Activated CD8-positive, alpha-beta memory T cell treated with anti-CD3 and anti-CD28 coated beads for 24 hours (primary cell): ENCODE data around the gene ULK4.

ENCODE experiments used
- DNase-seq: peaks from one replicate; pipeline ENCODE4 v3.0.0-alpha.2; 2020

Gene ULK4

DNA sequence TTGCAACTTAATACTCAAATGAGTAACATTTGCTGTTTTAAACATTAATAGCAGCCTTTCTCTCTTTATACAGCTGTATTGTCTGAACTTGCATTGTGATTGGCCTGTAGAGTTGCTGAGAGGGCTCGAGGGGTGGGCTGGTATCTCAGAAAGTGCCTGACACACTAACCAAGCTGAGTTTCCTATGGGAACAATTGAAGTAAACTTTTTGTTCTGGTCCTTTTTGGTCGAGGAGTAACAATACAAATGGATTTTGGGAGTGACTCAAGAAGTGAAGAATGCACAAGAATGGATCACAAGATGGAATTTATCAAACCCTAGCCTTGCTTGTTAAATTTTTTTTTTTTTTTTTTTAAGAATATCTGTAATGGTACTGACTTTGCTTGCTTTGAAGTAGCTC, 722.3 kb downstream of the ULK4 start:
- DNase-seq = no peak

DNA sequence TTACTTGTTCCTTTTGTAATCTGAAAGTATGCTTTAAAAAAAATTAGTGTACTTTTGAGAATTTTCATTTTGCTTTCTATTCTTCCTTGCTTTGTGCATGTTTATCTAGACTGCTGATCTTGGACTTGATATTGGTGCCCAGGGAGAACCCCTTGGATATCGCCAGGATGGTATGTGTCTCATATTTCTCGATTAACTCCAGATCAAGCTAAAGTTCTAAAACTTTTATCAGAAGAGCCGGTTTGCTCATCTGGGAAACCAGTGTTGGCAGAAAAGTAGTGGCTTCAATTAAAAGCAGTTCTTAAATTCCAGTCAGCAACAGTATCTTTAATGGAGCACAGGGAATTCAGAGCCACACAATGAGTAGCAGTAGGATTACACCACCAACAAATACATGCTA, 724.0 kb downstream of the ULK4 start:
- DNase-seq = no peak

DNA sequence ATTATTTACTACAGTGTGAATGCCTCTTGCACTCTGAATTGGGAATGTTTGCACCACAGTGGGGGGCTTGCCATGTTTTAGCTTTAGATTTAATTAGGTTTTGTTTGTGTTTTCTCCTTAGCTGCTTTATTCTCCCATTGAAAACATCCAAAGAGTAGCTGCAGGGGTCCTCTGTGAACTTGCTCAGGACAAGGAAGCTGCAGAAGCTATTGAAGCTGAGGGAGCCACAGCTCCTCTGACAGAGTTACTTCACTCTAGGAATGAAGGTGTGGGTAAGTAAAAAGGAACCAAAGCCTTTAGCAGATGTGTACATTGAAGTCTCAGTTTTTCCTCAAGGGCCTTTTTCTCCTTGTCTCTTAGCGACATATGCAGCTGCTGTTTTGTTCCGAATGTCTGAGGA, 725.7 kb downstream of the ULK4 start:
- no peak for DNase-seq

DNA sequence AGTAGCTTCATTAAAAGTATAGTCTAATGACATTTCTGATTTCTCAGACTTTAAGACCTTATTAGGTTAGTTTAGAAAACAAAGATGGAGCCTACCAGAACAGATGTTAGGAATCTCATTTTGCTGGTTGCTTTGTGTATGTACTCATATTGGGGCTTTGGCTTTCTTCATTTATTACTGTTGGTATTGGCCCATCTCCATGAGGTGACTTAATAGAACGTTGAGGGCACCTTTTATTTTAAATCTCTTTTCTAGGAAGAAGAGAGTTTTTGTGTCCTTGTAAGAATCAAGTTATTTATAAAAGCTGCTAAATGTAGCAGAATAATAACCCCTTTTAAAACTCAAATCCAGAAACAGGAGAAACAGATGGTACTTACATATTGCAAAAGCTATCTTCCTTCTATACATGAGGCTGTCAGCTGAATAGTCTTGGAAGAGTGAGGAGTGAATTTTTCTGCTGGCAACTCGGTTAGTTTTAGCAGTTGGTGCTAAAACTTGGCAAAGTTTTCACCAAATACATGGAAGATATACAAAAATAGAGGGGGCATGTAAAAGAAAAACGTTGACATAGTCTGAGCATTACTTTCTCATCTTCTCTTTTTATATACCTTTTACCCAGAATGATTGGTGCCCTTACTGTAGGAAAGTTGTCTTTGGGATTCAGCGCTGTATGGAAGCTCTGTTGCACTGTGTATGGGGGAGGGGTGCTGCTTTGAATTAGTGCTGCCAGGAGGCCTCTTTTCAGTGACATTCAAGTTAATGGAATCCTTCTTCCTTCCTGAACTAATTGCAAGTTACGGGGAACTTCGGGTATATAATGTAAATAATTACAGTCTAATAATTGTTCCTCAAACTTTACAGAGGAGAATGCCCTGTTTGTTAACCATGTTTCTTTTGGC, 726.8 kb downstream of the ULK4 start:
- DNase-seq = no peak

DNA sequence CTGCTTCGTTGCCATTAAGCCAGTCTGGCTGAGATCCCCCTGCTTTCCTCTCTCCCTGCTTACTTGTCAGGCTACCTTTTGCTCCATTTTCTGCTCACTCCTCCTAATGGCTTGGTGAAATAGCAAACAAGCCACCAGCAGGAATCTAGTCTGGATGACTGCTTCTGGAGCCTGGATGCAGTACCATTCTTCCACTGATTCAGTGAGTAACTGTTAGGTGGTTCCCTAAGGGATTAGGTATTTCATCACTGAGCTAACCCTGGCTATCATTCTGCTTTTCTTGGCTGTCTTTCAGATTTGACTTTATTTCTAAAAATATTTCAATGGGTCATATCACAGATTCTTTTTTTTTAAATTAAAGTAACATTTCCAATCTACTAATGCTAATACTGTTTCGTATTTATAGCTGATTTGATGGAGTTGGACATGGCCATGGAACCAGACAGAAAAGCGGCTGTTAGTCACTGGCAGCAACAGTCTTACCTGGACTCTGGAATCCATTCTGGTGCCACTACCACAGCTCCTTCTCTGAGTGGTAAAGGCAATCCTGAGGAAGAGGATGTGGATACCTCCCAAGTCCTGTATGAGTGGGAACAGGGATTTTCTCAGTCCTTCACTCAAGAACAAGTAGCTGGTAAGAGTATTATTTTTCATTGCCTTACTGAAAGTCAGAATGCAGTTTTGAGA, 737.6 kb downstream of the ULK4 start:
- DNase-seq = no peak

DNA sequence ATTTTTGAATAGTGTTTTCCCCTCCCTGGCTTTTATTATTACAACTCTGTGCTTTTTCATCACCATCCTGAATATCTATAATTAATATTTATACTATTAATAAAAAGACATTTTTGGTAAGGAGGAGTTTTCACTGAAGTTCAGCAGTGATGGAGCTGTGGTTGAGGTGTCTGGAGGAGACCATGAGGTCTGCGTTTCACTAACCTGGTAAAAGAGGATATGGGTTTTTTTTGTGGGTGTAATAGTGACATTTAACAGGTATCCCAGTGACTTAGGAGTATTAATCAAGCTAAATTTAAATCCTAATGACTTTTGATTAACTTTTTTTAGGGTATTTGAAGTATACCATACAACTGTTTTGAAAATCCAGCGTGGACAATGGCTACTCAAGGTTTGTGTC, 738.2 kb downstream of the ULK4 start:
- no peak for DNase-seq

DNA sequence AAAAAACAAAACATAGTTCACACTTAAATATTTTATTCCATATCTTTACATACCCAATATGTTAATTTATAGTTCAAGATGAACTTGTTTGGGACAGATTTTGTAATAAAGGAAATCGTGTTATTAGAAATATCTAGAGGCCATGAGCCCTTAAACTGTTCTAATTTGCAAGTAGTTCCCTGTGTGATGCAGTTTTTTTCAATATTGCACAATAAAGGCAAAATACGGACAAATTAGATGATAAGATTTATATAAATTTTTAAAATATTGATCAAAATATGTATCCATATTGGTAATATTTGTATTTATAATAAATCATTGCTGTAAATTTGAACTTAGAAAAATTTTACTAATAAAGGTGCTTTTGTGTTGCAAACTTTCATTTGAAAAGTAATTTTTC, 738.8 kb downstream of the ULK4 start:
- DNase-seq = no peak

DNA sequence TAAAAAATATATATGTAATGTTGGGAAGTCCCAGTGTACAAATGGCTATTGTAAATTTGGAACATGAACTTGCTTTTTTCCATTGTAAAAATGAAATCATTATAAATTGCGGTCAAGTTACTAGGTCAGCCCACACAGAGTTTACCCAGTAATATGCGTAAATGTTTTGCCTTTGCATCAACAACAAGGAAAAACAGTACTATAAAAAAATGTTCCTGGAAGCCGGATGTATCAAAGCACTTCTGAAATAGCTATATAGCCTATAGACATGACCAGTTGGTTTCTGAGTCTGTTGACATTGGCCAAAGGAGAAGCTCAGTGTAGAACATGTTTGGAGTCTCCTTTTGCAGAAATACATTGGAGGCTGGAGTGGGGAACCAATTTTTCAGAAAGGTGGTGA, 739.4 kb downstream of the ULK4 start:
- no peak for DNase-seq

DNA sequence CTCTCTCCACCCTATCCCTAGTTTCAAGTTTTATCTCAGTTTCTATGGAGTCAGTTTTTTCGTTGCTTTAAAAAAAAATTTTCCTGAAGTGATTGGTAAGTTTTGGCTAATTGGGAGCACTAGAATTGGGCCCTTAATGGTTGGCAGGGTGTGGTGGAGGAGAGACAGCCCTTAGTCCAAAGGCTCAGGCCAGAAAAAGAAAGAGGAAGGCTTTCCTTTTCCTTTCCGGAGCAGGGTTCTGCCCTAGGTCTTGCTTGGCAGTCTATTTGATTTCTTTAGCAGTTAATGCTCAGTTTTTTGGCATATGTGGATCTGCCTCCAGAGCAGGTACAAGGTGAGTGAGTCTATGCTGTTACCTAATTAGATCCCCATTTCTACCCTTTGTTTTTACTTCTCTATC, 739.9 kb downstream of the ULK4 start:
- no peak for DNase-seq

DNA sequence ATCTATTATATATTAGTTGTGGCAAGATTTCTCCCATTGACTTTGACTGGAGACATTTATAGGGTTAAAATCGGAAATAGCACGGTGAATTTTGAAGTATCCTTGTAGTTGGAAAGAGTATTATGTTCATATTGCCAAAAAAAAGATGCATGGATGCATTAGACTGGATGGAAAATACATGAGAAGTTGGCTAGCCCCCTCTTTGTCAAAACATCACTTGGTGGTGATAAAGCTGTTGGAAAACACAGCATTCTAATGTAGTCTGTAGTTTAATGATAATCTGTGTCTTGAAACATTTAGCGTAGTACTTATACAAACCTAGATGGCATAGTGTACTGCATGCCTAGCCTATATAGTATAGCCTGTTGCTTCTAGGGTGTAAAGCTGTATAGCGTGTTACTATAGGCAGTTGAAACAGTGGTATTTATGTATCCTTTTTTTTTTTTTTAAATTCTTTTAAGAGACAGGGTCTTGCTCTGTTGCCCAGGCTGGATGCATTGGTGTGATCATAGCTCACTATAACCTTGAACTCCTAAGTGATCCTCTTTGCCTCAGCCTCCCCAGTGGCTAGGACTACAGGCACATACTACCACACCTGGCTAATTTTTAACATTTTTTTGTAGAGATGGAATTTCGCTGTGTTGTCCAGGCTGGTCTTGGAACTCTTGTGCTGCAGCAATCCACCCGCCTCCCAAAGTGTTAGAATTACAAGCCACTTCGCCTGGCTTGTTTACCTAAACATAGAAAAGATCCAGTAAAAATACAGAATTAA, 740.8 kb downstream of the ULK4 start:
- DNase-seq = no peak

DNA sequence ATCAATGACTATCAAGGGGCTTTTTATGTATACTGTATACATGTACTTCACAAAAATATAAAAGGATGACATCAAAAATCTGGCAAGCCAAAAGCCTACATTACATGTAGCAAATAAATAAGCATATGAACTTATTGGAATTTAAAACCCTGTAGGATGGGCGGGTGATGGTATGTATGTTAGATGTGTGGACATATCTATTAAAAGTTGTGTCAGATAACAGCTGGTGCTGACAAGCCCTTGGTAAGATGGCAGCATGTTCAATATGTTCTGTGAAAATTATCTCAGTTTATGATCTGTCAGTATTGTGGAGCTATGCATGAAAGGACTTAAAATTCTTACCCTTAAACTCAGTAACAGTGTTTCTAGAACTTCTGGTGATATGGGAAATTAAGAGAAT, 742.5 kb downstream of the ULK4 start:
- no peak for DNase-seq

DNA sequence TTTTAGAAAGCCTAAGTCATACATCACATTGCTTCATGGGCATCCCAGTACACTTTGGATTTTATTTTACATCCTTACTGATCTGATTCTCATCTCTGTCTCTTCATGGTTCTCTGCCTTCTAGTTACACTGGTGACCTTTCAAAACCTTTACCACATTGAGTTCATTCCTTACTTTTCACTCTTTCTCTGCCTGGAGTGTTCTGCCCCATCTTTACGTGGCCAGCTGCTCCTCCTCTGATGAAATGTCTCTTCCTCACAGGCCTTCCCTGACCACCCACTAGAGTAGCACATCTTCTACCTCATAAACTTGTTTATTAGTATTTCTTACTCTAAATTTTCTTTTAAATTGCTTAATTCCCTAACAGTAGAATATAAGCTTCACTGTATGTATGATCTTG, 744.9 kb downstream of the ULK4 start:
- DNase-seq = no peak

DNA sequence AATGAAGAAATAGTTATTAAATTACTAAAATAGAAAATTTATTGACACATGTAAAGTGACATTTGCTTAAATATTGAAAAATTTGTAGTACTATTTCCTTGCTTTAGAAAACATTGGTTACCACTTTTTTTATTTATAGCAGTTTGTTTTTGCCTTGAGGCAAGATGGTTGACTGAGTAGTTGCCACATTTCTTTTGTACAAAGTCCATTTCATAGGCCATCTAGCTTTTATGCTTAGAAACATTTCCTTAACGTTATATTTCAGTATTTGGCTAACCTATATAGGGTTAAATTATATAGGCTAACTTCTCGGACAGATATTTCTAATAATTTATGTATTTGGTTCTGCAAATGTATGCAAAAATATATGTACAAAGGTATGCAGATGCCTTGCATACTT, 745.5 kb downstream of the ULK4 start:
- DNase-seq = no peak

DNA sequence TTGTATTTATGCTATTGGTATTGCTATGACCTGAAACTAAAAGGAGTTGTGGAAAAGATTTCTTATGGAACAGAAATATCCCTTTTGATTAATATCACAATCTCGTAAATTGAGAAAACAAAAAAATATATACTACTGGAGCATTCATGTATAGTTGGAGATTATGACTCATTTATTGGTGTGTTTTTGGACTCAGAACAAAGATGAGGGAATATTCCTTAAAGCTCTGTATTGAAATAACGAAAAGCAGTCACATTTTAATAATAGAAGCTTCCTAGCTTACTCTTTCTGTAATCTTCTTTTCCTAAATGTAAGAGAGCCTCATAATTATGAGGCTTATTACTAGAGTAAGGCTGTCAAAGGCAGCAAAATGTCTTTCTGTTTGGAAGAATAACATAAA, 748.3 kb downstream of the ULK4 start:
- DNase-seq = no peak

DNA sequence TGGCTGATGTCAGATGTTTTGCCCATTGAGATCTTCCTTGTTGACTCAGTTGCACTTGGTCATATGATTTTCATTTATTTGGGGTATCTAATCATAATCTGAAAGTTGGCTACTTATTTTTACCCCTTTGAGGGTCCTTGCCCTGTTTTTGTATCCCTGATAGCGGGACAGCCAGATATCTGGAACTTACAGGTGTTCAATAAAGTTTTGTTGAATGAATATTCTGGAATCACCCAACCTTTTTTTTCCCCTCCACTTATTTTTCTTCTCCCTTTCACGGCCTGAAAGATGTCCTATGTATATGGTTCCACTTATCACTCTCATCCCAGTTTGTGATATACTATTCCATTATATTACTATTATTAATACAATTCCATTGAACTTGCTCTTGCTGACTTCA, 749.8 kb downstream of the ULK4 start:
- no peak for DNase-seq

DNA sequence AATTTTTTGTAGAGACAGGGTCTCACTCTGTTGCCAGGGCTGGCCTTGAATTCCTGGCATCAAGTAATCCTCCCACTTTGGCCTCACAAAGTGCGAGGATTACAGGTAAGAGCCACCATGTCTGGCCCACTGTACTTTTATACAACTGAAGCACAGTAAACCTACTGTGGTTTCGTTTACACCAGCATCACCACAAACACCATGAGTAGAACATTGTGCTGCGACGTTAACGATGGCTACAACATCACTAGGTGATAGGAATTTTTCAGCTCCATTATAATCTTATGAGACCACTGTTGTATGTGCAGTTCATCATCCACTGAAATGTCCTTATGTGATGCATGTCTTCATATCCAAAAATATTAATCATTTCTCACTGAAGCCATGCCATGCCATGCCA, 750.9 kb downstream of the ULK4 start:
- no peak for DNase-seq

DNA sequence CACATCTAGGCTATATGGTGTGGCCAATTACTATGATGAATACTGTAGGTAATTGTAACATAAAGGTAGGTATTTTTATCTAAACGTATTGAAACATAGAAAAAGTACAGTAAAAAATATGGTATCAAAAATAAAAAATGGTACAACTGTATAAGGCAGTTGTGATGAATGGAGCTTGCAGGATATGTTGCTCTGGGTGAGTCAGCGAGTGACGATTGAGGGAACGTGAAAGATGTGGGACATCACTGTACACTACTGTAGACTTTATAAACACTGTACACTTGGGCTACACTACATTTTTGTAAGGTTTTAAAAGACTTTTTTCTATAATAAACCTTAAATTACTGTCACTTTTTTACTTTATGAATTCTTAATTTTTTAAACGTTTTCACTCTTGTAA, 752.3 kb downstream of the ULK4 start:
- DNase-seq = no peak

DNA sequence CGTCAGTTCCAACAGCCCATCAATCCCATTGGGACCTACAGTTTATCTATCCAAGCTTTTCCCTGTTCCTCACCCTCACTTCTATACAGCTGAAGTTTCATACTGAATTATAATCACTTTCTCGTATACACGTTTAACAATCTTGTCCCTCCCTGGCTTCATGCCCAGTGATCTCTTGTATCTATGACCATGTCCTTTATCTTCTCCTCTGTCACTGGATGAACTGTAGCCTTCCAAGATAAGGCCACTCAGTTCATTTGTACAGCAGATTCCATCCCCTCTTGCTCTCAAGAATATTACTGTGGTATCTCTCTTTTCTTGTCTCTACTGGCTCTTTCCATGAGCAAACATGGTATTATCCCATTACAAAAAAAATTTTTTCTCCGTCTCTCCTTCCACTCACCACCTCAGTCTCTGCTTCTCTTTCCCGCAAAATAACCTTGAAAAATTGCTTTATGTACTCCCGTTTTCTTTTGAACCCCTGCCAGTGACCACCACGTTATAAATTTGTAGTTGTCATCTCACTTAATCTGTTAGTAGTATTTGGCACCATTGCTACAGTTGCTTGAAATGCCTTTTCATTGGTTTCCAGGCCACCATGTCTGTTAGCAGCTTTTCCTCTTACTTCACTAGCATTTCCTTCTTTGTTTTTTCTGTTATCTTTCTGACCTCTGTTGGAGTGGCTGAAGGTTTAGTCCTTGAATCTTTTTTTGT, 753.2 kb downstream of the ULK4 start:
- no peak for DNase-seq

DNA sequence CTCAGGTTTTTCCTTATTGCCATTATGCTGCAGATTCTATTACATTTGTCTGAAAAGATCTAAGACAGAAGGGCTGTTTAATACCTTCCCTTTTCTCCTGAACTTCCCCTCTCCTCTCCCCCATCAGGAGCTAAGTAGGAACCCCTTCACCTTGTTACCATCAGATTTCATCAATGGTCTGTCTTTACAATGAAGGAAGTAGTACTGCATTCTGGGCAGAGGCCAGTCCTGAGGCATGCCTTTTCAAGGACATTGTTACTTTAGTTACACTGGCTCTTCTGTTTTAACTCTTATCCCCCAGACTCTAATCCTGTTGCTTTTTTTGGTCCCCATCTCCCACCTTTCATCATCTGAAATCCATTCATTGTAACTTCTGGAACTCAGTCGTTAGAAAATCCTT, 754.5 kb downstream of the ULK4 start:
- DNase-seq = no peak

DNA sequence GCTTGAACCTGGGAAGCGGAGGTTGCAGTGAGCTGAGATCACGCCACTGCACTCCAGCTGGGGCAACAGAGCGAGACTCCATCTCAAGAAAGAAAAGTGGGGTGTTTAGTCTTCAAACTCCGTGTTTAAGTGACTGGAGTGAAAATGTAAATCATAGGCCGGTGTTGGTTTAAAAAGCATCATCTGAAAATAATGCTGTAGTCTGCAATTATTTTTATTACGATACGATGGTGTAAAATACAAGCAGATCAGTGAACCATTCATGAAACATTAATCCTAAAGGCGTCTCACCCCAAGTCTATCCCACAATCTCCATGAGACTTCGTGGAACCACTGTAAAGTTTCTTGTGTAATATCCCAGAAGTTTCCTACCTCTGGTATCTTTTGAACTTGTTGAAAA, 756.3 kb downstream of the ULK4 start:
- no peak for DNase-seq

DNA sequence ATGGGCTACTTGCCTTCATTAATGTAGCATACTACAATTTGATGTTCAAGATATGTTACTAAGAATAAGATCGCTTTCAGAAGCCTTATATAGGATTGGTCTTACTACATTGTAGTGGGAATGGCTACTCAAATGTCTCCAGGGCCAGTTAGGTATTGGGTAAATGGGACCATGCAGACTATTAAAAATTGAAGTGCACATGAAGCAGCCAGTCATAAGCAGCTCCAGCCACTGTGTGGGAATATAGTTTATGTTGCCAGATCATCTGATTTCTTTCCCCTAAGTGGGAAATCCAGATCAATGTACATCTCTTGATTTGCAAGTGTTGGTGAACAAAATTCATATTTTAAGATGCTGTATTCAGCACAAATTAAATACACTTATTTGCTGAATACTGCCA, 757.5 kb downstream of the ULK4 start:
- DNase-seq = no peak

DNA sequence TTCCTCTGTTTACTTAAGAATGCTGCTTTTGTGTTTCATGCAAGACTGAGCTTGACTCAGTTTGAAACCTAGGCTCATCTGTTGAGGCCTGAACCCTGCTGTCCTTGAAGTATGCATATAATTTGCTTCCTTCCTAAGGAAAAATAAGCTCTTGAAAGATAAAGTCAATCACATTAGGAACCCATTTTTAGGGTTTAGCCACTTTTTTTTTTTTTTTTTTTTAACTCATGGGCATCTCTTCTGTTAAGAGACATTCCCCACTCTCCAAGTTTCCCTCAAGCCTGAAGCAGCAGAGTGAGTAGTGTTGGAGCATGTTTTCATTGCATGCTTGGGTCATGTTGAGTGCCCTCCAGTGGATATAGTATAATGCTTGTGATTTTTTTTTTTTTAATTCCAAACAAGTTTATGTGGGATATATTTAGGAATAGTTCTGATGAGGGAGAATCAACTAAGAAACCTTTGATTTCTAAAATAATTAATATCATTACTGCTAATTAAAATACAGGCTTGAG, 759.0 kb downstream of the ULK4 start:
- no peak for DNase-seq
